HepG2 (cell line): ENCODE results near the gene IZUMO4. TPM values are rescaled to one million over a fixed set of nuclear protein-coding genes. Genes with fewer than 3 reads are reported as not detected.
A peak's percentile ranks its signal among the peaks of the same experiment; 100 is the strongest.

Source experiments
- CENPX ChIP-seq: sonication (generic); formaldehyde crosslinking; IDR thresholded peaks from 2 replicates; pipeline ENCODE4 v1.9.0; 2021; ENCODE audit warnings: mild to moderate bottlenecking, missing genetic modification reagents, moderate library complexity
- HMGXB4 ChIP-seq, 2 experiments: sonication (generic) in 1 of 2; formaldehyde crosslinking in 1 of 2; IDR thresholded peaks; 2 replicates each; pipeline versions ENCODE4 v1.4.0 to v1.6.1; 2018 to 2020; ENCODE audit warnings: missing genetic modification reagents in 2 of 2, borderline replicate concordance in 1 of 2, low read depth in 1 of 2, mild to moderate bottlenecking in 1 of 2, missing biosample characterization in 1 of 2
- MAZ ChIP-seq, 2 experiments: sonication (generic) in 1 of 2; formaldehyde crosslinking in 1 of 2; IDR thresholded peaks; 2 replicates each; pipeline versions ENCODE4 v1.5.0 to v1.6.1; 2012 to 2020; ENCODE audit warnings: low read depth in 2 of 2, mild to moderate bottlenecking in 2 of 2, borderline replicate concordance in 1 of 2, improper control_type of control experiment in 1 of 2, low read length in 1 of 2, missing genetic modification reagents in 1 of 2, moderate library complexity in 1 of 2
- NFYB ChIP-seq: sonication (generic); formaldehyde crosslinking; IDR thresholded peaks from 2 replicates; pipeline ENCODE4 v1.4.0; 2020; ENCODE audit warnings: missing genetic modification reagents
- RFXAP ChIP-seq: sonication (generic); formaldehyde crosslinking; IDR thresholded peaks from 2 replicates; pipeline ENCODE4 v1.4.0; 2020; ENCODE audit warnings: missing genetic modification reagents, borderline replicate concordance
- RORA ChIP-seq: sonication (generic); formaldehyde crosslinking; IDR thresholded peaks from 2 replicates; pipeline ENCODE4 v1.5.0; 2020; ENCODE audit warnings: mild to moderate bottlenecking, missing genetic modification reagents, moderate library complexity
- SCMH1 ChIP-seq: sonication (generic); formaldehyde crosslinking; IDR thresholded peaks from 2 replicates; pipeline ENCODE4 v1.9.0; 2021; ENCODE audit warnings: missing genetic modification reagents, mild to moderate bottlenecking, borderline replicate concordance
- STAT6 ChIP-seq: sonication (generic); formaldehyde crosslinking; IDR thresholded peaks from 2 replicates; pipeline ENCODE4 v1.4.0; 2020; ENCODE audit warnings: missing genetic modification reagents, mild to moderate bottlenecking, borderline replicate concordance
- TEF ChIP-seq: sonication (generic); formaldehyde crosslinking; IDR thresholded peaks from 2 replicates; pipeline ENCODE4 v1.5.0; 2020; ENCODE audit warnings: missing genetic modification reagents
- TERF1 ChIP-seq: sonication (generic); formaldehyde crosslinking; IDR thresholded peaks from 2 replicates; pipeline ENCODE4 v1.8.0; 2022; ENCODE audit warnings: mild to moderate bottlenecking, missing genetic modification reagents, moderate library complexity
- ZC3H13 ChIP-seq: sonication (generic); formaldehyde crosslinking; IDR thresholded peaks from 2 replicates; pipeline ENCODE4 v1.8.1; 2023; ENCODE audit warnings: mild to moderate bottlenecking, missing genetic modification reagents, moderate library complexity
- ZKSCAN5 ChIP-seq: sonication (generic); formaldehyde crosslinking; IDR thresholded peaks from 2 replicates; pipeline ENCODE4 v1.5.1; 2020; ENCODE audit warnings: mild to moderate bottlenecking, missing genetic modification reagents
- ZNF260 ChIP-seq: sonication (generic); formaldehyde crosslinking; IDR thresholded peaks from 2 replicates; pipeline ENCODE4 v1.4.0; 2020; ENCODE audit warnings: missing genetic modification reagents, low read depth, mild to moderate bottlenecking, borderline replicate concordance
- ZNF333 ChIP-seq: sonication (generic); formaldehyde crosslinking; IDR thresholded peaks from 2 replicates; pipeline ENCODE4 v1.4.0; 2020; ENCODE audit warnings: mild to moderate bottlenecking, missing genetic modification reagents, borderline replicate concordance
- ZNF567 ChIP-seq: sonication (generic); formaldehyde crosslinking; IDR thresholded peaks from 2 replicates; pipeline ENCODE4 v1.8.1; 2023; ENCODE audit warnings: mild to moderate bottlenecking, missing genetic modification reagents, borderline replicate concordance
- ZNF644 ChIP-seq: IDR thresholded peaks from 2 replicates; pipeline ENCODE4 v1.6.1; 2016; ENCODE audit warnings: low read depth
- polyA plus RNA-seq, 8 experiments: library from polyadenylated mRNA; depleted of rRNA in 3 of 8; stranded (reverse) in 7 of 8; unstranded in 1 of 8; fragments of >200 nt; fragmentation: Illumina TruSeq in 4 of 8; extraction: Trizol in 4 of 8; gene quantifications; 2 replicates each; pipeline versions ENCODE4 v1.2.1 to v1.2.3, GENCODE V29; 2011 to 2016; ENCODE audit warnings: low read depth in 4 of 8, missing spikeins in 1 of 8, mixed read lengths in 1 of 8; ENCODE audit not compliant: insufficient read depth in 1 of 8
- total RNA-seq, 5 experiments: library from RNA; depleted of rRNA; stranded (reverse); fragments of >200 nt; fragmentation: Illumina TruSeq; extraction: Trizol; gene quantifications; 2 replicates each; pipeline ENCODE4 v1.2.3, GENCODE V29; 2016; ENCODE audit warnings: low read depth in 1 of 5
- TF ChIP-seq, protein P1 (sequence below): sonication (generic); formaldehyde crosslinking; IDR thresholded peaks from 2 replicates; pipeline ENCODE4 v1.4.0; 2020; ENCODE audit warnings: missing genetic modification reagents, low read depth, mild to moderate bottlenecking, borderline replicate concordance
- TF ChIP-seq, protein P2 (sequence below): sonication (generic); formaldehyde crosslinking; conservative IDR thresholded peaks from 2 replicates; pipeline ENCODE4 v1.5.0; 2020; ENCODE audit warnings: missing genetic modification reagents

IZUMO4 gene
- total and polyA plus RNA-seq, 2 of the 13 experiments (the other 11 are each of a cell fraction or from before 2014, with no cell fraction given) = 0.77 to 3.9 TPM

- TF ChIP-seq ZNF333 (CRISPR knock-in tag) = no peak
- TF ChIP-seq ZC3H13 (CRISPR knock-in tag) = no peak; the same call in 1 of the 2 replicates
- TF ChIP-seq RORA (CRISPR knock-in tag) = no peak
- TF ChIP-seq, protein P1, sequence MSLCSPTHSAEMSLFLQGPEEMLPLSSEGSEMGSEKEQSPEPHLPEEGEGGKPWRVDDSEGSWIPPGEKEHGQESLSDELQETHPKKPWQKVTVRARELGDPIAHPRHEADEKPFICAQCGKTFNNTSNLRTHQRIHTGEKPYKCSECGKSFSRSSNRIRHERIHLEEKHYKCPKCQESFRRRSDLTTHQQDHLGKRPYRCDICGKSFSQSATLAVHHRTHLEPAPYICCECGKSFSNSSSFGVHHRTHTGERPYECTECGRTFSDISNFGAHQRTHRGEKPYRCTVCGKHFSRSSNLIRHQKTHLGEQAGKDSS (CRISPR knock-in tag) = no peak
- TF ChIP-seq ZNF644 = no peak
- no peak for TF ChIP-seq RFXAP
- TF ChIP-seq, protein P2, sequence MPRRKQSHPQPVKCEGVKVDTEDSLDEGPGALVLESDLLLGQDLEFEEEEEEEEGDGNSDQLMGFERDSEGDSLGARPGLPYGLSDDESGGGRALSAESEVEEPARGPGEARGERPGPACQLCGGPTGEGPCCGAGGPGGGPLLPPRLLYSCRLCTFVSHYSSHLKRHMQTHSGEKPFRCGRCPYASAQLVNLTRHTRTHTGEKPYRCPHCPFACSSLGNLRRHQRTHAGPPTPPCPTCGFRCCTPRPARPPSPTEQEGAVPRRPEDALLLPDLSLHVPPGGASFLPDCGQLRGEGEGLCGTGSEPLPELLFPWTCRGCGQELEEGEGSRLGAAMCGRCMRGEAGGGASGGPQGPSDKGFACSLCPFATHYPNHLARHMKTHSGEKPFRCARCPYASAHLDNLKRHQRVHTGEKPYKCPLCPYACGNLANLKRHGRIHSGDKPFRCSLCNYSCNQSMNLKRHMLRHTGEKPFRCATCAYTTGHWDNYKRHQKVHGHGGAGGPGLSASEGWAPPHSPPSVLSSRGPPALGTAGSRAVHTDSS (CRISPR knock-in tag) = no peak
- no peak for TF ChIP-seq NFYB (CRISPR knock-in tag)
- TF ChIP-seq TEF = no peak
- no peak for TF ChIP-seq CENPX (CRISPR knock-in tag)
- TF ChIP-seq MAZ (IDR thresholded peaks at IDR 0.05; ENCODE audit: borderline replicate concordance, low read depth, low read length) = peak; percentile 86
- TF ChIP-seq MAZ (CRISPR knock-in tag; IDR thresholded peaks at IDR 0.05; ENCODE audit: low read depth) = peak; percentile 94
- no peak for TF ChIP-seq ZKSCAN5
- no peak for TF ChIP-seq SCMH1
- no peak for TF ChIP-seq ZNF260 (CRISPR knock-in tag)
- TF ChIP-seq HMGXB4 (CRISPR knock-in tag; IDR thresholded peaks at IDR 0.05; ENCODE audit: borderline replicate concordance in 1 of 2, low read depth in 1 of 2) = peak in 1 of 2 experiments; percentile 59; a peak in 1 of 4 replicates
- TF ChIP-seq TERF1 (CRISPR knock-in tag) = no peak
- TF ChIP-seq STAT6 (CRISPR knock-in tag) = 0 out of 2 replicates have a peak, but pooled peaks have one; percentile 56
- no peak for TF ChIP-seq ZNF567 (CRISPR knock-in tag)
Measured at GRCh38 chr19:2050991-2051772, 45.5 kb upstream of the IZUMO4 start, which contains the start of gene MKNK2 (continued).
